AG09309 (cell line): Measurements from ENCODE around the gene USP46.

Source experiments
- DNase-seq: peaks from one replicate; pipeline ENCODE4 v3.0.0-alpha.2; 2010; ENCODE audit warnings: low read depth
- H3K4me3 ChIP-seq: 2 replicates; pipeline ENCODE4 v1.5.1; 2011; ENCODE audit warnings: mild to moderate bottlenecking, low read depth, low read length, moderate library complexity; ENCODE audit not compliant: control insufficient read depth
- TF ChIP-seq, protein P1 (sequence below): IDR thresholded peaks from 2 replicates; pipeline ENCODE4 v1.5.1; 2011; ENCODE audit warnings: mild to moderate bottlenecking, low read depth, low read length, inconsistent platforms; ENCODE audit not compliant: insufficient read depth, control insufficient read depth; ENCODE audit errors: missing control alignments

The USP46 gene

GRCh38 chr4:52606726-52607125 is 52.4 kb downstream of the USP46 start:
- TF ChIP-seq, protein P1, sequence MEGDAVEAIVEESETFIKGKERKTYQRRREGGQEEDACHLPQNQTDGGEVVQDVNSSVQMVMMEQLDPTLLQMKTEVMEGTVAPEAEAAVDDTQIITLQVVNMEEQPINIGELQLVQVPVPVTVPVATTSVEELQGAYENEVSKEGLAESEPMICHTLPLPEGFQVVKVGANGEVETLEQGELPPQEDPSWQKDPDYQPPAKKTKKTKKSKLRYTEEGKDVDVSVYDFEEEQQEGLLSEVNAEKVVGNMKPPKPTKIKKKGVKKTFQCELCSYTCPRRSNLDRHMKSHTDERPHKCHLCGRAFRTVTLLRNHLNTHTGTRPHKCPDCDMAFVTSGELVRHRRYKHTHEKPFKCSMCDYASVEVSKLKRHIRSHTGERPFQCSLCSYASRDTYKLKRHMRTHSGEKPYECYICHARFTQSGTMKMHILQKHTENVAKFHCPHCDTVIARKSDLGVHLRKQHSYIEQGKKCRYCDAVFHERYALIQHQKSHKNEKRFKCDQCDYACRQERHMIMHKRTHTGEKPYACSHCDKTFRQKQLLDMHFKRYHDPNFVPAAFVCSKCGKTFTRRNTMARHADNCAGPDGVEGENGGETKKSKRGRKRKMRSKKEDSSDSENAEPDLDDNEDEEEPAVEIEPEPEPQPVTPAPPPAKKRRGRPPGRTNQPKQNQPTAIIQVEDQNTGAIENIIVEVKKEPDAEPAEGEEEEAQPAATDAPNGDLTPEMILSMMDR = no peak
- no peak overlapping the region for H3K4me3 ChIP-seq
- DNase-seq = no peak

DNA sequence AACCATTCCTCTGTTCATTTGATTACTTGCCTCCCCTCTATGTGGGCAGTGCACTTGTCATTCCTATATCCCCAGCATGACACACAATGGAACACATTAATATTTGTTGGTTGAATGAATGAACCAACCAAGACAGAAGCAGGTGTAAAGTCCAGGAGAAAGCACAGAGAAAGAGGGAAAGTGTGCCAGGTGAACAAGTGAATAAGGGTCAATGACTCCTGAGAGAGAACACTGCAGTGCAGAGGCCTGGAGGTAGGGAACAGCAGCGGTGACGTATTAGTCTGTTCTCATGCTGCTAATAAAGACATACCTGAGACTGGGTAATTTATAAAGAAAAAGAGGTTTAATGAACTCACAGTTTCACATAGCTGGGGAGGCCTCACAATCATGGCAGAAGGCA is 53.1 kb downstream of the USP46 start:
- H3K4me3 ChIP-seq = no peak overlapping the region
- TF ChIP-seq, protein P1 = no peak
- DNase-seq = no peak

GRCh38 chr4:52604215-52604614 is 54.9 kb downstream of the USP46 start:
- TF ChIP-seq, protein P1 = no peak
- H3K4me3 ChIP-seq = no peak overlapping the region
- no peak for DNase-seq

GRCh38 chr4:52600275-52600674 is 58.8 kb downstream of the USP46 start:
- no peak overlapping the region for H3K4me3 ChIP-seq
- TF ChIP-seq, protein P1 = no peak
- DNase-seq = no peak

DNA sequence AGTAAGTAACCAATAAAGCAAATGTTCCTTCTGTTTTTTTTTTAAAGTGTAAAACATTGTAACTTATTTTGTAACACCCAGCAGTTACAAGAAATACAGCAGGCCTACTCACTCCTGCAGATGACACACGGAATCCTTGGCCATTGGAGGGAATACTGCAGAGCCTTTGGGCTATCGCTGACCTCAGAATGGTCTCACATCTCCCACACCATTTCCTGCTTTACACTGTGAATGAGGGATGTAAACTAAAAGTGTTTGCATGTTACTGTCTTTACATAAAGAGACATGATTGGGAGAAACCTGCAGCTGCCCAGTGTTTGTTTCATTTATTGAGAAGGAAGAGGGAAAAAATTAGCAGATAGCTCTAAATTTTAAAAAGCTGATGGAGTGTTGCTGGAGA is 64.1 kb downstream of the USP46 start:
- DNase-seq = no peak
- H3K4me3 ChIP-seq = no peak overlapping the region
- TF ChIP-seq, protein P1 = no peak

DNA sequence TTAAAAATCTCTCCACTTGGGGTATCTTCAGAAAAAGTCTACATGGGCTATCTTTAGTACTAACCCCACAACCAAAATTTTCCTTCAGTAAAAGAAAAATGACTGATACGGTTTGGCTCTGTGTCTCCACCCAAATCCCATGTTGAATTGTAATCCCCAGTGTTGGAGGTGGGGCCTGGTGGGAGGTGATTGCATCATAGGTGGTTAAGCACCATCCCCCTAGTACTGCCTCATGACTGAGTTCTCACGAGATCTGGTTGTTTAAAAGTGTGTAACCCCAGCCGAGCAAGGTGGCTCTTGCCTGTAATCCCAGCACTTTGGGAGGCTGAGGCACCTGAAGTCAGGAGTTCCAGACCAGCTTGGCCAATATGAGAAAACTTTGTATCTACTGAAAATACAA is 66.8 kb downstream of the USP46 start:
- H3K4me3 ChIP-seq = no peak overlapping the region
- TF ChIP-seq, protein P1 = no peak
- DNase-seq = no peak
